Mesenchymal stem cell (in vitro differentiated cells and primary cell): ENCODE results near the gene SOX6.

Experiments used
- DNase-seq: peaks from one replicate; pipeline ENCODE4 v3.0.0-alpha.2; 2013
- H2AFZ ChIP-seq: one replicate; pipeline ENCODE4 v1.6.1; 2013; ENCODE audit warnings: low read depth, mild to moderate bottlenecking, control low read depth, inconsistent platforms, low read length, moderate library complexity
- H2AK5ac ChIP-seq: 2 replicates; pipeline ENCODE4 v1.6.1; 2013; ENCODE audit warnings: low read length, moderate library complexity, mild to moderate bottlenecking, inconsistent platforms; ENCODE audit not compliant: severe bottlenecking
- H2BK120ac ChIP-seq: one replicate; pipeline ENCODE4 v1.6.1; 2013; ENCODE audit warnings: low read depth, mild to moderate bottlenecking, inconsistent platforms, low read length, moderate library complexity
- H2BK12ac ChIP-seq, 2 experiments: one replicate each; pipeline ENCODE4 v1.6.1; 2013; ENCODE audit warnings: inconsistent platforms in 2 of 2, low read length in 2 of 2, mild to moderate bottlenecking in 2 of 2, moderate library complexity in 2 of 2, control low read depth in 1 of 2
- H2BK15ac ChIP-seq: one replicate; pipeline ENCODE4 v1.6.1; 2013; ENCODE audit warnings: mild to moderate bottlenecking, low read depth, inconsistent platforms; ENCODE audit not compliant: poor library complexity, severe bottlenecking
- H2BK5ac ChIP-seq: 2 replicates; pipeline ENCODE4 v1.6.1; 2013; ENCODE audit warnings: low read depth, mild to moderate bottlenecking, low read length, control low read depth, inconsistent platforms; ENCODE audit not compliant: poor library complexity, severe bottlenecking
- H3K14ac ChIP-seq, 2 experiments: one replicate each; pipeline ENCODE4 v1.6.1; 2013; ENCODE audit warnings: inconsistent platforms in 2 of 2, low read length in 2 of 2, control low read depth in 1 of 2, mild to moderate bottlenecking in 1 of 2, moderate library complexity in 1 of 2
- H3K18ac ChIP-seq, 2 experiments: one replicate each; pipeline ENCODE4 v1.6.1; 2013; ENCODE audit warnings: inconsistent platforms in 2 of 2, low read length in 2 of 2, control low read depth in 1 of 2, low read depth in 1 of 2, mild to moderate bottlenecking in 1 of 2
- H3K23ac ChIP-seq, 2 experiments: one replicate each; pipeline ENCODE4 v1.6.1; 2013; ENCODE audit warnings: inconsistent platforms in 2 of 2, low read length in 2 of 2, mild to moderate bottlenecking in 2 of 2, moderate library complexity in 2 of 2, control low read depth in 1 of 2
- H3K27ac ChIP-seq: 2 replicates; pipeline ENCODE4 v1.5.1; 2013; ENCODE audit warnings: mild to moderate bottlenecking, moderate library complexity, low read length, control low read depth, inconsistent platforms; ENCODE audit not compliant: poor library complexity, severe bottlenecking
- H3K27me3 ChIP-seq, 2 experiments: 2 replicates each; pipeline versions ENCODE4 v1.6.1 to v1.7.0; 2013; ENCODE audit warnings: low read length in 2 of 2, mild to moderate bottlenecking in 2 of 2, moderate library complexity in 2 of 2, control low read depth in 1 of 2, inconsistent platforms in 1 of 2; ENCODE audit not compliant: control insufficient read depth in 1 of 2, insufficient read depth in 1 of 2
- H3K36me3 ChIP-seq, 2 experiments: 2 replicates each; pipeline versions ENCODE4 v1.6.1 to v1.7.0; 2013; ENCODE audit warnings: low read length in 2 of 2, control low read depth in 1 of 2, inconsistent platforms in 1 of 2, low read depth in 1 of 2, mild to moderate bottlenecking in 1 of 2; ENCODE audit not compliant: insufficient read depth in 2 of 2, control insufficient read depth in 1 of 2
- H3K4ac ChIP-seq, 2 experiments: one replicate each; pipeline ENCODE4 v1.6.1; 2013; ENCODE audit warnings: inconsistent platforms in 2 of 2, low read length in 2 of 2, mild to moderate bottlenecking in 2 of 2, moderate library complexity in 2 of 2, control low read depth in 1 of 2, low read depth in 1 of 2
- H3K4me1 ChIP-seq: 2 replicates; pipeline ENCODE4 v1.6.1; 2013; ENCODE audit warnings: low read depth, low read length, control low read depth; ENCODE audit not compliant: control insufficient read depth, insufficient read depth
- H3K4me2 ChIP-seq: 2 replicates; pipeline ENCODE4 v1.6.1; 2013; ENCODE audit warnings: low read length, mild to moderate bottlenecking, inconsistent platforms; ENCODE audit not compliant: poor library complexity, severe bottlenecking
- H3K4me3 ChIP-seq, 2 experiments: 2 replicates each; pipeline versions ENCODE4 v1.5.1 to v1.7.0; 2013; ENCODE audit warnings: low read length in 2 of 2, mild to moderate bottlenecking in 2 of 2, control low read depth in 1 of 2, low read depth in 1 of 2; ENCODE audit not compliant: insufficient read depth in 1 of 2
- H3K79me1 ChIP-seq: replicated peaks from 2 replicates; pipeline ENCODE4 v1.6.1; 2013; ENCODE audit warnings: mild to moderate bottlenecking, control low read depth, low read length, inconsistent platforms; ENCODE audit not compliant: poor library complexity, severe bottlenecking
- H3K9ac ChIP-seq: 2 replicates; pipeline ENCODE4 v1.7.0; 2013; ENCODE audit warnings: mild to moderate bottlenecking, low read length, moderate library complexity
- H3K9me3 ChIP-seq: 2 replicates; pipeline ENCODE4 v1.7.0; 2013; ENCODE audit warnings: mild to moderate bottlenecking, low read length; ENCODE audit not compliant: control insufficient read depth
- H4K8ac ChIP-seq: one replicate; pipeline ENCODE4 v1.6.1; 2013; ENCODE audit warnings: inconsistent platforms, mild to moderate bottlenecking, low read length, moderate library complexity
- H4K91ac ChIP-seq: one replicate; pipeline ENCODE4 v1.6.1; 2013; ENCODE audit warnings: mild to moderate bottlenecking, low read length, inconsistent platforms
- WGBS: methylation state at CpG from one replicate; pipeline ENCODE4 v1.1.7; 2013; ENCODE audit warnings: mixed read lengths; 5-methylcytosine and 5-hydroxymethylcytosine counted together

The SOX6 gene

DNA sequence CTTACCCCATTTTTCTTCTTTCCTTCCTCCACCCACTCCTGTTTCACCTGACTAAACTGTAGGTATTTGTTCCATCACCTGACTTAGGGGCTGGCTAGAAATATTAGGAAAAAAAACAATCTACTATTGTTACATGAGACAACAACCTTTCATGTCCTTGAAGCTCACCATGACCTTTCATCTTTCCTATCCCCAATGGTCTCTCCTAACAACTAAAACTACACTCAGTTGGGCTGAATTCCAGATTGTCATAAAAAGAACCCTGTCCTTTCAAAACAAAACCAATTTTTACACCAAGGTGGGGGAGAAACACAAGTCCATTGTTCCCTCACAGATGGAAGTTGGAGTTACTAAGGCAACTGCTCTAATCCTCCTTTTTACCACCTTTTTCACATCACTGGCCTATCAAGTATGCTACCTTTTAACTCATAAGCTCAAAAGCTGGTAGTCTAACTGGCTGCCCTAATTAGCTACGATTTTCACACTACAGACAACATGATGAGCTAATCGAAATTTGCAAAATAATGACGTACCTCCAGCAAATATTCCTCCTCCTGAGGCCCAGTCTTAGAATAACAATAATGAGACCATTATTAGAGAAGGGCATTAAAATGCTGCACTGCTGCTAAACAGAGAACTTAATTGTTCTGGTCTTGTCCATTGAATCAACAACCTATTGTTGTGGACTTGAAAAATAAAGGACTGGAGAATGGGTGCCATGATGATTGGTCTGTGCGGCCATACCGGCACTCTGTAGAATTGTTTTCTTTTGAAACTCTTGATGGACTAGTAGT, 46.5 kb upstream of the SOX6 start:
- Histone ChIP-seq H3K9ac (no peak overlapping the region), H3K14ac (no peak overlapping the region), H4K8ac (no peak overlapping the region), H2BK15ac (no peak overlapping the region), H3K23ac (no peak overlapping the region), H2AFZ (no peak overlapping the region), H3K4me2 (no peak overlapping the region), H3K18ac (no peak overlapping the region), H3K4ac (no peak overlapping the region), H2BK5ac (no peak overlapping the region), H3K9me3 (no peaks in the 10 kb centered on the region), H2BK12ac (no peak overlapping the region), H2AK5ac (no peak overlapping the region), H2BK120ac (no peak overlapping the region), H3K27ac (peak overlapping the region; percentile 53), H3K36me3 (no peaks in the 10 kb centered on the region), H3K4me3 (no peak overlapping the region), H3K27me3 (no peaks in the 10 kb centered on the region), H4K91ac (no peak overlapping the region), H3K79me1 (no peaks in the 10 kb centered on the region), H3K4me1 (no peaks in the 10 kb centered on the region)
- DNase-seq, result no peak
- 67% methylated on average over 3 of the region's 5 CpGs for WGBS

DNA sequence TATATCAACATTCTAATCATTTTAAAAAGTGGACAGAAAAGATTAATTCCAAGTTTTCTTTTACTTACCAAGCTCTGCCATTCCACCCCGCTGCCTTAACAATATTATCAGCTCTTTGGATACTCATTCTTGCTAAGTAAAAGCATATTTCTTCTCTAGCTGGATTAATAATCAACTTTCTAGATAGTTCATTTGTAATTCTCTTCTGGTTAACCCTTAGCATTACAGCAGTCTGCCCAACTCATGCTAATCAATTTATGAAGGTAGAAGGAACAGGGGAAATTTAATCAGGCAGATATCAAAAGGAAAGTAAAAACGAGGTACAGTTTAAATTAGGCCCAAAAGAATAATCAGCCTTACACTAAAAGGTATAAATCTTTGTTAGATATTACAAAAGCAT, 41.0 kb upstream of the SOX6 start:
- H2AFZ ChIP-seq, result no peak overlapping the region
- H3K36me3 ChIP-seq, result no peaks in the 10 kb centered on the region
- no peak overlapping the region for H4K91ac ChIP-seq
- peak overlapping the region; percentile 8 for H3K27ac ChIP-seq
- H3K23ac ChIP-seq, result no peak overlapping the region
- no peak for DNase-seq
- H4K8ac ChIP-seq, result no peak overlapping the region
- no peak overlapping the region for H2BK12ac ChIP-seq
- H3K4me3 ChIP-seq, result no peak overlapping the region
- H3K9ac ChIP-seq, result no peak overlapping the region
- no peak overlapping the region for H3K4me2 ChIP-seq
- H2BK5ac ChIP-seq, result no peak overlapping the region
- peaks cover 3% of the 10 kb centered on the region for H3K79me1 ChIP-seq
- no peak overlapping the region for H3K18ac ChIP-seq
- no peak overlapping the region for H3K14ac ChIP-seq
- no peaks in the 10 kb centered on the region for H3K9me3 ChIP-seq
- no peaks in the 10 kb centered on the region for H3K27me3 ChIP-seq
- no peak overlapping the region for H2BK15ac ChIP-seq
- WGBS, result no CpG with 5 or more reads among the region's 2 CpGs
- H3K4ac ChIP-seq, result no peak overlapping the region
- no peaks in the 10 kb centered on the region for H3K4me1 ChIP-seq
- H2BK120ac ChIP-seq, result no peak overlapping the region
- H2AK5ac ChIP-seq, result no peak overlapping the region

DNA sequence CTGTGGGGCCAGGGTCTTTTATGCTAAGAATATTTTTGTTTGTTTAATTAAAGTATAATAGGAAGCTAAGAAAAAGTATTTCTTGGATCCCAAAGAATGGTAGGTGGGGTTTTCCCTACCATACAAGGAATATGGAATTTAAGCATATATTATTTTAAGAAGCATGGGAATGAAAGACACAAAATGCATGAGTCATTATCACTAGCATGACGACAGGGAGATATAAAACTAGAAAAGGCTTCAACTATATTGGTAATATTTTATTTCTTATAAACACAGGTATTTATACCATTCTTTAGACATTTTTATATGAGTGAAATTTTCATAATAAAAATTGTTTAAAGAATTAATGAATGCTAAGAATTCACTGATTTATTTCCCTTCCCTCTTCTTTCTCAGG, 39.3 kb upstream of the SOX6 start:
- H3K4me3 ChIP-seq, result no peak overlapping the region
- H2BK15ac ChIP-seq, result no peak overlapping the region
- H3K9me3 ChIP-seq, result no peaks in the 10 kb centered on the region
- H3K36me3 ChIP-seq, result no peaks in the 10 kb centered on the region
- H2AFZ ChIP-seq, result no peak overlapping the region
- H3K14ac ChIP-seq, result no peak overlapping the region
- H2BK5ac ChIP-seq, result no peak overlapping the region
- H2BK120ac ChIP-seq, result no peak overlapping the region
- H3K4ac ChIP-seq, result no peak overlapping the region
- H4K8ac ChIP-seq, result no peak overlapping the region
- H3K4me1 ChIP-seq, result no peaks in the 10 kb centered on the region
- H2AK5ac ChIP-seq, result no peak overlapping the region
- peak overlapping the region; percentile 39 for H3K4me2 ChIP-seq
- no CpG with 5 or more reads among the region's 1 CpG for WGBS
- no peak overlapping the region for H3K23ac ChIP-seq
- H2BK12ac ChIP-seq, result no peak overlapping the region
- peaks cover 3% of the 10 kb centered on the region for H3K79me1 ChIP-seq
- DNase-seq, result no peak
- no peak overlapping the region for H3K18ac ChIP-seq
- no peak overlapping the region for H3K9ac ChIP-seq
- H4K91ac ChIP-seq, result no peak overlapping the region
- no peaks in the 10 kb centered on the region for H3K27me3 ChIP-seq
- no peak overlapping the region for H3K27ac ChIP-seq

DNA sequence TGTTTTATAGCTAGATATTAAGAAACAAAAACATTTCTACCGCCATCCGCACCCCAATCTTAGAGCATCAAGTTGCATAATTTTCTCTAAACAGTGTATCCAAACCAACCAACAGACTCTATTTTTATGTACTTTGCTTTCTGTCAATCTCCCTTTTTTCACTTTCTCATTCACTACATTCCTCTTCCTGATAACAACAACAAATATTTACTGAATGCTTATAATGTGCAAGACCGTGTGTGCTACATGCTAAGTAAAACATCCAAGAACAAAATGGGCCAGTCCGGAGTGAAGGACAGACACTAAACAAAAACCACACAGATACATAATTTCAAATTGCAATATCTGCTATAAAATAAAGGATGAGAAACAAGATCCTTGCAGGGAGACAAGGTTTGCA, 38.6 kb upstream of the SOX6 start:
- Histone ChIP-seq H2AK5ac (no peak overlapping the region), H2AFZ (no peak overlapping the region), H3K4me1 (no peaks in the 10 kb centered on the region), H3K23ac (no peak overlapping the region), H3K36me3 (no peaks in the 10 kb centered on the region), H4K8ac (no peak overlapping the region), H2BK15ac (no peak overlapping the region), H3K4me2 (no peak overlapping the region), H2BK12ac (no peak overlapping the region), H3K4me3 (no peak overlapping the region), H2BK120ac (no peak overlapping the region), H3K14ac (no peak overlapping the region), H3K18ac (no peak overlapping the region), H3K4ac (no peak overlapping the region), H3K9ac (no peak overlapping the region), H4K91ac (no peak overlapping the region), H3K9me3 (no peaks in the 10 kb centered on the region), H3K27me3 (no peaks in the 10 kb centered on the region), H3K27ac (no peak overlapping the region), H2BK5ac (no peak overlapping the region), H3K79me1 (peaks cover 8% of the 10 kb centered on the region)
- no peak for DNase-seq
- 89% methylated on average over 3 of the region's 4 CpGs for WGBS
